H1 (cell line): ENCODE results near the gene CFAP91. TPM values are rescaled to one million over a fixed set of nuclear protein-coding genes. Genes with fewer than 3 reads are reported as not detected.

Source experiments
- polyA plus RNA-seq, 7 experiments: library from polyadenylated mRNA; depleted of rRNA in 3 of 7; stranded (reverse) in 5 of 7; unstranded in 2 of 7; fragments of >200 nt in 5 of 7; fragments of 200-250 nt in 2 of 7; gene quantifications; 1 replicate in 5 of 7; 2 replicates in 1 of 7; 4 replicates in 1 of 7; pipeline versions ENCODE4 v1.2.1 to v1.2.3, GENCODE V29; 2011 to 2013; ENCODE audit warnings: missing spikeins in 2 of 7, mixed read lengths in 2 of 7
- total RNA-seq: library from RNA; stranded (reverse); fragmentation: NEBNext Ultra II Directional; extraction: Animal tissue kit (Norgen Biotek cat#: 25700); gene quantifications from 2 replicates; pipeline ENCODE4 v1.2.1, GENCODE V29; 2021

CFAP91 gene
- total and polyA plus RNA-seq, 2 of the 8 experiments (the other 6 are each of a cell fraction or from before 2014, with no cell fraction given): 5.4 to 7.4 TPM

Other genes starting within 250 kb of the CFAP91 start
- gene TMEM39A, start 239.4 kb upstream of the CFAP91 start, total RNA-seq: 36.1 and 43.7 TPM in 2 replicates
- 17.3 and 26.8 TPM in 2 replicates for gene TMEM39A, start 239.4 kb upstream of the CFAP91 start, polyA plus RNA-seq (2011; rRNA removed)
- 18.5 and 18.6 TPM in 2 replicates for gene POGLUT1, start 234.1 kb upstream of the CFAP91 start, total RNA-seq
- 4.7 and 7.0 TPM in 2 replicates for gene POGLUT1, start 234.1 kb upstream of the CFAP91 start, polyA plus RNA-seq (2011; rRNA removed)
- 128 and 130 TPM in 2 replicates for gene TIMMDC1, start 204.5 kb upstream of the CFAP91 start, total RNA-seq
- 80.7 and 96.8 TPM in 2 replicates for gene TIMMDC1, start 204.5 kb upstream of the CFAP91 start, polyA plus RNA-seq (2011; rRNA removed)
- gene CD80, start 143.4 kb upstream of the CFAP91 start, total RNA-seq: not detected in 2 replicates
- 0.03 and 0.11 TPM in 2 replicates for gene CD80, start 143.4 kb upstream of the CFAP91 start, polyA plus RNA-seq (2011; rRNA removed)
- 4.1 and 4.2 TPM in 2 replicates for gene ADPRH, start 123.5 kb upstream of the CFAP91 start, total RNA-seq
- gene ADPRH, start 123.5 kb upstream of the CFAP91 start, polyA plus RNA-seq (2011; rRNA removed): 2.3 and 2.6 TPM in 2 replicates
- gene PLA1A, start 105.1 kb upstream of the CFAP91 start, total RNA-seq: not detected in 2 replicates
- gene PLA1A, start 105.1 kb upstream of the CFAP91 start, polyA plus RNA-seq (2011; rRNA removed): not detected in 2 replicates
- gene POPDC2, start 42.4 kb upstream of the CFAP91 start, total RNA-seq: 0.19 and 0.65 TPM in 2 replicates
- gene POPDC2, start 42.4 kb upstream of the CFAP91 start, polyA plus RNA-seq (2011; rRNA removed): 1.1 and 1.2 TPM in 2 replicates
- gene COX17, start 25.6 kb upstream of the CFAP91 start, total RNA-seq: 43.0 and 45.5 TPM in 2 replicates
- gene COX17, start 25.6 kb upstream of the CFAP91 start, polyA plus RNA-seq (2011; rRNA removed): 34.2 and 38.1 TPM in 2 replicates
- 0.28 and 0.44 TPM in 2 replicates for gene NR1I2, start 79.1 kb downstream of the CFAP91 start, total RNA-seq
- 1.8 and 2.6 TPM in 2 replicates for gene NR1I2, start 79.1 kb downstream of the CFAP91 start, polyA plus RNA-seq (2011; rRNA removed)